ENCODE results near the gene PIGBOS1.
"Not testable (repeated sequence)": the region's sequence is repeated elsewhere in the genome, so short reads cannot be mapped to it uniquely, and the experiment has no call there.

- TF ChIP-seq CTCF (conservative IDR thresholded peaks at IDR 0.05; ENCODE audit: low read depth, low read length); EZH2 (IDR thresholded peaks at IDR 0.05; ENCODE audit: borderline replicate concordance, low read depth, low read length, poor library complexity, severe bottlenecking): not testable (repeated sequence)
Measured at GRCh38 chr15:55286442-55287189, 32.3 kb downstream of the PIGBOS1 start.
